Activated T-cell treated with anti-CD3 and anti-CD28 coated beads for 24 hours (primary cell): ENCODE data around the gene HOXC5.

Source experiments
- DNase-seq: peaks from one replicate; pipeline ENCODE4 v3.0.0-alpha.2; 2020; ENCODE audit warnings: low read depth

Gene HOXC5

GRCh38 chr12:53995378-53996239 lies 37.2 kb upstream of the HOXC5 start:
- no peak for DNase-seq

GRCh38 chr12:53996240-53997203 lies 36.3 kb upstream of the HOXC5 start:
- DNase-seq, result no peak

- no peak for DNase-seq
Observed at GRCh38 chr12:53997204-53998109, 35.4 kb upstream of the HOXC5 start.

- no peak for DNase-seq
Observed at GRCh38 chr12:53998110-53998899, 34.5 kb upstream of the HOXC5 start.

- DNase-seq, result no peak
Observed at GRCh38 chr12:53998900-53999236, 34.0 kb upstream of the HOXC5 start.

- DNase-seq, result no peak
Observed at GRCh38 chr12:53999559-54000115, 33.2 kb upstream of the HOXC5 start.

- no peak for DNase-seq
Observed at GRCh38 chr12:54000116-54001114, 32.4 kb upstream of the HOXC5 start, which contains the start of gene HOXC9. HOXC9 (plus strand) TSS chr12:54000161; CDS start chr12:54000189, 28 bp downstream.

GRCh38 chr12:54001283-54002187 lies 31.3 kb upstream of the HOXC5 start:
- DNase-seq, result no peak

GRCh38 chr12:54002278-54002914 lies 30.5 kb upstream of the HOXC5 start:
- DNase-seq, result no peak

GRCh38 chr12:54002915-54003389 lies 29.9 kb upstream of the HOXC5 start:
- no peak for DNase-seq

GRCh38 chr12:54003625-54004024 lies 29.2 kb upstream of the HOXC5 start:
- DNase-seq, result no peak

- no peak for DNase-seq
Observed at GRCh38 chr12:54004063-54004840, 28.6 kb upstream of the HOXC5 start.

- DNase-seq, result no peak
Observed at GRCh38 chr12:54004841-54005530, 27.9 kb upstream of the HOXC5 start.

- no peak for DNase-seq
Observed at GRCh38 chr12:54005531-54005852, 27.4 kb upstream of the HOXC5 start.

GRCh38 chr12:54005853-54006558 lies 26.8 kb upstream of the HOXC5 start:
- DNase-seq, result peak; percentile 76
